Measurements from ENCODE around the gene USP17L20.
"Not testable (repeated sequence)": the region's sequence is repeated elsewhere in the genome, so short reads cannot be mapped to it uniquely, and the experiment has no call there.

USP17L20 gene

GRCh38 chr4:9257824-9258223 lies at the start of gene USP17L20:
TSS of gene USP17L20 (plus strand) at chr4:9258124. CDS start at chr4:9258124, 0 bp downstream.
- DNase-seq (ENCODE audit: low read depth): not testable (repeated sequence)

GRCh38 chr4:9210357-9210756 lies 47.6 kb upstream of the USP17L20 start, which contains the start of gene USP17L10:
TSS of gene USP17L10 (plus strand) at chr4:9210657. CDS start at chr4:9210657, 0 bp downstream.
- DNase-seq (ENCODE audit: low read depth): not testable (repeated sequence)

- DNase-seq (ENCODE audit: low read depth): not testable (repeated sequence)
Observed at GRCh38 chr4:9214701-9215100, 43.2 kb upstream of the USP17L20 start.

- DNase-seq (ENCODE audit: low read depth): not testable (repeated sequence)
Observed at GRCh38 chr4:9215105-9215504, 42.8 kb upstream of the USP17L20 start, which contains the start of gene USP17L11. TSS of gene USP17L11 (plus strand) at chr4:9215405. CDS start at chr4:9215405, 0 bp downstream.

- DNase-seq (ENCODE audit: low read depth): not testable (repeated sequence)
Observed at GRCh38 chr4:9219852-9220251, 38.1 kb upstream of the USP17L20 start, which contains the start of gene USP17L12. TSS of gene USP17L12 (plus strand) at chr4:9220152. CDS start at chr4:9220152, 0 bp downstream.

GRCh38 chr4:9224596-9224995 lies 33.3 kb upstream of the USP17L20 start, which contains the start of gene USP17L13:
TSS of gene USP17L13 (plus strand) at chr4:9224896. CDS start at chr4:9224896, 0 bp downstream.
- DNase-seq (ENCODE audit: low read depth): not testable (repeated sequence)

- not testable (repeated sequence) for DNase-seq (ENCODE audit: low read depth)
Observed at GRCh38 chr4:9230249-9230648, 27.7 kb upstream of the USP17L20 start.

- DNase-seq (ENCODE audit: low read depth): not testable (repeated sequence)
Observed at GRCh38 chr4:9234085-9234484, 23.8 kb upstream of the USP17L20 start, which contains the start of gene USP17L15. TSS of gene USP17L15 (plus strand) at chr4:9234385. CDS start at chr4:9234385, 0 bp downstream.

GRCh38 chr4:9238461-9238860 lies 19.5 kb upstream of the USP17L20 start:
- DNase-seq (ENCODE audit: low read depth): not testable (repeated sequence)

- DNase-seq (ENCODE audit: low read depth): not testable (repeated sequence)
Observed at GRCh38 chr4:9243579-9243978, 14.3 kb upstream of the USP17L20 start, which contains the start of gene USP17L17. TSS of gene USP17L17 (plus strand) at chr4:9243879. CDS start at chr4:9243879, 0 bp downstream.

GRCh38 chr4:9247953-9248680 lies 9.8 kb upstream of the USP17L20 start, which contains the start of gene USP17L18:
TSS of gene USP17L18 (plus strand) at chr4:9248630. CDS start at chr4:9248630, 0 bp downstream.
- not testable (repeated sequence) for DNase-seq (ENCODE audit: low read depth)

GRCh38 chr4:9253078-9253477 lies 4.8 kb upstream of the USP17L20 start, which contains the start of gene USP17L19:
TSS of gene USP17L19 (plus strand) at chr4:9253378. CDS start at chr4:9253378, 0 bp downstream.
- not testable (repeated sequence) for DNase-seq (ENCODE audit: low read depth)

GRCh38 chr4:9262572-9262971 lies 4.6 kb downstream of the USP17L20 start, which contains the start of gene USP17L21:
TSS of gene USP17L21 (plus strand) at chr4:9262872. CDS start at chr4:9262872, 0 bp downstream.
- not testable (repeated sequence) for DNase-seq (ENCODE audit: low read depth)

- not testable (repeated sequence) for DNase-seq (ENCODE audit: low read depth)
Observed at GRCh38 chr4:9267319-9267718, 9.4 kb downstream of the USP17L20 start, which contains the start of gene USP17L22. TSS of gene USP17L22 (plus strand) at chr4:9267619. CDS start at chr4:9267619, 0 bp downstream.

GRCh38 chr4:9271719-9272118 lies 13.8 kb downstream of the USP17L20 start:
- not testable (repeated sequence) for DNase-seq (ENCODE audit: low read depth)

Data from stimulated activated CD8-positive, alpha-beta memory T cell treated with anti-CD3 and anti-CD28 coated beads, Interleukin-12 subunit alpha, Interleukin-12 subunit beta, amount 100 ng/mL, for 4 hours (primary cell).